WI38 (cell line): Measurements from ENCODE around the gene KIAA1755.

ENCODE experiments used
- H3K4me3 ChIP-seq: 2 replicates; pipeline ENCODE4 v1.5.1; 2011; ENCODE audit warnings: low read depth, mild to moderate bottlenecking, control low read depth, low read length
- TF ChIP-seq, protein P1 (sequence below): IDR thresholded peaks from 2 replicates; pipeline ENCODE4 v1.5.1; 2012; ENCODE audit warnings: low read depth, mild to moderate bottlenecking, control low read depth, low read length

KIAA1755 gene

DNA sequence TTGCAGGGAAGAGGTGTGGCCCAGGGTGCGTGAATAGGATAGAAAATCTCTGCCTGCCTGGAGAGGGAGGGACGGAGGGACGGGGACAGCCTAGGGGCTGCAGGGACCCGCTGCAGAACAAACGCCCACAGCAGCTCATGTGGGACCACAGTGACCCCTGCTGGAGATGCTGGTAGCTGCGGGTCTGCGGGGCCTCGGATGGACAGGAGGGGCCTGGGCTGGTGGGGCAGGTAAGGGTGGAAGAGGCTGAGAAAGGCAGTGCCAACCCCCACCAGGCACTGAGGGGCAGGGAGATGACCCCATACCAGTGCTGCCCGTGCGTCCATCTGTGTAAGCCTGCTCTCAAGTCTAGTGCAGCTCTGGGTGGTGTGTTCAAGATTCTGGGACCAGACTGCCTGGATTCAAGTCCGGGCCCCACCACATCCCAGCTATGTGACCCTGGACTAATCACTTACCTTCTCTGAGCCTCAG is 39.4 kb downstream of the KIAA1755 start:
- TF ChIP-seq, protein P1, sequence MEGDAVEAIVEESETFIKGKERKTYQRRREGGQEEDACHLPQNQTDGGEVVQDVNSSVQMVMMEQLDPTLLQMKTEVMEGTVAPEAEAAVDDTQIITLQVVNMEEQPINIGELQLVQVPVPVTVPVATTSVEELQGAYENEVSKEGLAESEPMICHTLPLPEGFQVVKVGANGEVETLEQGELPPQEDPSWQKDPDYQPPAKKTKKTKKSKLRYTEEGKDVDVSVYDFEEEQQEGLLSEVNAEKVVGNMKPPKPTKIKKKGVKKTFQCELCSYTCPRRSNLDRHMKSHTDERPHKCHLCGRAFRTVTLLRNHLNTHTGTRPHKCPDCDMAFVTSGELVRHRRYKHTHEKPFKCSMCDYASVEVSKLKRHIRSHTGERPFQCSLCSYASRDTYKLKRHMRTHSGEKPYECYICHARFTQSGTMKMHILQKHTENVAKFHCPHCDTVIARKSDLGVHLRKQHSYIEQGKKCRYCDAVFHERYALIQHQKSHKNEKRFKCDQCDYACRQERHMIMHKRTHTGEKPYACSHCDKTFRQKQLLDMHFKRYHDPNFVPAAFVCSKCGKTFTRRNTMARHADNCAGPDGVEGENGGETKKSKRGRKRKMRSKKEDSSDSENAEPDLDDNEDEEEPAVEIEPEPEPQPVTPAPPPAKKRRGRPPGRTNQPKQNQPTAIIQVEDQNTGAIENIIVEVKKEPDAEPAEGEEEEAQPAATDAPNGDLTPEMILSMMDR, result peak; percentile 96
- H3K4me3 ChIP-seq, result no peak overlapping the region

DNA sequence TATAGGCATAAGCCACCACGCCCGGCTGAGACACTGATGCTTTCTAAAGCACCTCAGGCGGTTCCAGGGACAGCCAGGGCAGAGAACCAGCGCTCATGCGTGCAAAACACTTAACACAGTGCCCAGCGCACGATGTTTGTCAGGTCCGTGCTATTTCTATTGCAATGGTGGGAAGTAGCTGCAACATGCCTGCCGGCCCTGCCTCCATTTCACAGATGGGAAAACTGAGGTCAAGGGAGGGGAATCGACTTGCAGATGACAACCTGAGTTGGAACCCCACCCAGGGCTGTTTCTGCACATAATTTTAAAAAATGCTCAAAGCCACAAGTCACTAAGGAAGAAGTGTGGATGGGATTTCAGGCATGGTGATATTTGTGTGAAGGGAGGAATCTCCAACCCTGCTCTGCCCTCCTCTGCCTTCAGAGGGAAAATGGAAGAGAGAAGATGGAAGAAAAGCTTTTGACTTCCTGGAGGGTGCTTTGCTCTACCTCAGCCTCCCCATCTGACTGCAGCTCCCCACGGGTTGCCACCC is 39.9 kb downstream of the KIAA1755 start:
- H3K4me3 ChIP-seq, result no peak overlapping the region
- TF ChIP-seq, protein P1, result no peak

DNA sequence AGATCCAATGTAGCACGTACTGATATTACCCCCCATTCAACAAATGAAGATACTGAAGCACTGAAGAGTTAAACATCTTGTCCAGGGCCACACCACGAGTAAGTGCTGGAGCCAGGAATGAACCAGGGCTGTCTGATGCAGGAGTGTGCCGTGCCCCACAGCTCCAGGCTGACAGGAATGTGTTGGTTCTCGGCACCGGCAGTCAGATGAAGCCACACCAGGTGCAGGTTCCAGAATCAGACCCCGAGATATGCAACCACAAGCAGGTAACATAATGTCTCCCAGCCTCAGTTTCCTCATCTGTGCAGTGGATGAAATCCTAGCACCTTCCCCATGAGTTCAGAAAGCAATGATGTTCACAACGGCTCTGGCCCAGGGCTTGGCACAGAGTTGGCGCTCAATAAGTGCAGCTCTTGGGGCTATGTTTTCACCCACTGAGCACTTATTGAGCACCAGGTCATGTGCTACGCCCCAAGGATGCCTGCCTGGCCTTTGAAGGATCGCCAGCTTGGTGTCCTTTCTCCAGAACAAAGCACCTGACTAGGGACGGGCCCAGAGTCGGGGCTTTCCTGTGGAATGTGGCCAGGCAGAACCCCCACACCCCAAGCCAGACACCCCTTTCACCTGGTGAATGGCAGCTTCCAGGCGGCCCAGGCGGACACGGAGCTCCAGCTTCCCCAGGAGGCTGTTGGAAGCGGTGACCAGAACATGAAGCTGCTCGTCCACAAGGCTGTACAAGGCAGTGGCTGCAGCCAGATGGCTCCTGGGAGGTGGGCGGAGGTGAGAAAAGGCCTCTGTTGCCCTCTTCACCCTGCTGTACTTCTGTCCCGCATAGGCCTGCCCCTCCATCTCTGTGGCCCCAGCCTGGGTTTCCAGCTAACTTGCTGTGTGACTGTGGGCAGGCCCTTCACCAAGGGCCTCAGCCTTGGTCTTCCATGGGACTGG is 41.3 kb downstream of the KIAA1755 start:
- TF ChIP-seq, protein P1, result no peak
- no peak overlapping the region for H3K4me3 ChIP-seq

DNA sequence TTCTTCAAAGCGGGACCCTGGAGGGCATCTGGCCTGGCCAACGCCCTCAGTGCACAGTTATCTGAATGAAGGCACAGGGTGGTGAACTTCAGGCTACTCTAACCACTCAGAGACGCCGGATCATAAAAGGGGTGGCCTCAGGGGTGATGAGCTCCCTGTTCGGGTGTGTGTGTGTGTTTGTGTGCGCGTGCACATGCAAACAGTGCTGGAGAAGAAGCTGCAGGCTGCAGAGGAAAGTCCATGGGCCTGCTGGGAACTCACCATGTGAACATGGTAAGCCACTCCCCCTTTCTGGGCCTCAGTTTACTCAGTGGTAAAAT is 42.0 kb downstream of the KIAA1755 start:
- no peak overlapping the region for H3K4me3 ChIP-seq
- TF ChIP-seq, protein P1, result no peak

DNA sequence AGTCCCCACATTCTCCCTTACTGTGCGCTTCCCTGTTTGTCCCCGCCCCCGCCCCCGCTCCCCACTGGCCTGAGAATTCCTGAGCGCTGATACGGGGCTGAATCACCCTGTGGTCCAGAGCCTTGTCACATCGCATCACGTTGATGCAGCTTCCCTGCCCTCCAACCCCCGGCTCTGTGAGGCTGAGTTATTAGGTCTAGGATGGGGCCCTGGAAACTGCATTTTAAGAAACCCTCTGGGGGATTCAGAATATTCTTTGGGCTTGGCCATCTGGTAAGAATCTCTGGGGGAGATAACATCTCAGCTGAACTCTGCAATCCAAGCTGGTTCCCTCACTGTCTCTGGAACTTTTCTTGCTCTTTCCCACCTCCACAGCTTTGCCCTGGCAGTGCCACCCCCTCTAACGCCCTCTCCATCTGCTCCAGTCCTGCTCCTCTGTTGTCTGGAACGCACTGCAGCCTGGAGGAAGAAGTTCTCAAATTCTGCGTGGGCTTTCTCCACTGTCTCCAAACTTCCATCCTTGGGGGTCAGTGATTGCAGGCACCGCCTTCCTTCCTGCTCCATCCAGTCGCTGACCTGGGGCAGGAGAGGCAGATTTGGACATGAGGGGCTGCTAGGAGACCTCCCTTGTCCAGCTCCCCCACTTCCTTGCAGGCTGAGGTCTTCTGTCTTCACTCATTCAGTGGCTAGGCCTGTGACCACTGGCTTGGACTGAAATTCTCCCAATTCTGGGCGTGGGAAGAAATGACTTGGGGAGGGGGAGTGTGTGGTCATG is 42.6 kb downstream of the KIAA1755 start:
- H3K4me3 ChIP-seq, result no peak overlapping the region
- TF ChIP-seq, protein P1, result no peak

DNA sequence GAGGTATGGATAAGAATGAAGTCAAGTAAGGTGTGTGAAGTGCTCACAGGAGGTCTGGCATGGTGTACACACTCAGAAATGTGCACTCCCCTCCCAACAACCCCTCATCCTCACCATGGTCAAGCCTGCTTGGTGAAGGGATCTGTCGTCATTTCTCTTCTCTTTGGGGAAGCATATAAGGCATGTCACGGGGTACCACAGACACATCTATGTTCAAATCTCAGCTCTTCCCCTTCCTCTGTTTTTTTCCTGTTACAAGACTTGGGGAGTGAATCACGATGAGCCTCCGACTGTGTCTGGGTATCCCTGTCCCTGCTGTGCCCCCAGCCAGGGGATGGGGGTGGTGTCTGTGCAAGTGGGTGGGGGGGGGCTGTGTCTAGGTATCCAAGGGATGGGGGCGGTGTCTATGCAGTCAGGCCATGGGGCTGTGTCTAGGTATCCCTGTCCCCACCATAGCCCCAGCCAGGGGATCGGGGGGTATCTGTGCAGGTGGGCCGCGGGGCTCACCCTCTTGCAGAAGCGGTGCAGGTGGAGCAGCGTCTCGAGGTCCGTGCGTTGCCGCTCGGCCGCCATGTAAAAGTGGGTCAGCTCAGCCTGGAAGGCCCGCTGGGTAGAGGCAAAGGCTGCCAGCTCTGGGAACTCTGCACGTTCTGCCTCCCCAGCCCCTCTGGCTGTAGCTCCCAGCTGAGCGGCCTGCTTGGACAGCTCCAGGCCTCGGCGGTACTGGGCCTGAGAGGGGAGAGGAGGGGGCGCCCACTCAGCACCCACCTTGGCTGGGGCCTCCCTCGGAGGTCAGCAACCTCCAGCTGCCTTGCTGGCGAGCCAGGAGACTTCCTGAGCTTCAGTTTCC is 43.6 kb downstream of the KIAA1755 start:
- peak overlapping the region; percentile 11; the same call in 1 of the 2 replicates for H3K4me3 ChIP-seq
- TF ChIP-seq, protein P1, result no peak
